K562 (cell line): ENCODE data around the gene ERMP1. TPM values are rescaled to one million over a fixed set of nuclear protein-coding genes. Genes with fewer than 3 reads are reported as not detected.

ENCODE experiments used
- ATAC-seq: fragments of 200-7000 bp; cut with Tn5 transposase; 3 replicates; pipeline ENCODE4 v1.9.1; 2020; ENCODE audit warnings: moderate library complexity
- BruUV-seq: library from RNA; stranded (reverse); fragments of 400-500 nt; replicated peaks from 2 replicates; lab custom pipeline; 2021; lab: Mats Ljungman, UMichigan
- CTCF ChIA-PET: fragments of 300-600 bp; formaldehyde crosslinking; extraction: SDS; loops from one replicate; lab custom pipeline; 2021; ENCODE audit warnings: low intra/inter-chr PET ratio; lab: Yijun Ruan, JAX
- POLR2A ChIA-PET: fragments of 300-600, 350-650 bp; sonication (Branson Sonifier 250); formaldehyde crosslinking; extraction: SDS; loops from one replicate; lab custom pipeline; 2021; ENCODE audit warnings: antibody characterized with exemption, inconsistent platforms; lab: Yijun Ruan, JAX
- DNase-seq, 4 experiments: peaks; one replicate each; pipeline versions ENCODE4 v3.0.0 to v3.0.0-alpha.2; 2011 to 2018; ENCODE audit warnings: low spot score in 3 of 4, mixed read lengths in 3 of 4; ENCODE audit errors: extremely low read depth in 1 of 4
- FAIRE-seq: peaks from 2 replicates; lab custom pipeline; 2011; peaks lifted over from hg19 to GRCh38; lab: Jason Lieb, UNC
- H2AFZ ChIP-seq: 2 replicates; pipeline ENCODE4 v1.6.0; 2011; ENCODE audit warnings: low read depth, low read length, control low read depth, inconsistent platforms
- H3K27ac ChIP-seq: fragments of 200-600 bp; 3 replicates; pipeline ENCODE4 v1.8.0; 2011; ENCODE audit warnings: low read depth, mild to moderate bottlenecking, control low read depth, inconsistent platforms, low read length, moderate library complexity, mixed read lengths; ENCODE audit errors: extremely low read depth
- H3K27me3 ChIP-seq, 2 experiments: fragments of 300-600 bp in 1 of 2; 2 replicates in 1 of 2; 3 replicates in 1 of 2; pipeline versions ENCODE4 v1.6.0 to v1.8.0; 2011; ENCODE audit warnings: inconsistent platforms in 2 of 2, low read length in 2 of 2, mild to moderate bottlenecking in 1 of 2, mixed read lengths in 1 of 2, moderate library complexity in 1 of 2; ENCODE audit not compliant: control insufficient read depth in 2 of 2, insufficient read depth in 2 of 2
- H3K36me3 ChIP-seq: fragments of 300-600 bp; 3 replicates; pipeline ENCODE4 v1.8.0; 2011; ENCODE audit warnings: mild to moderate bottlenecking, low read length, inconsistent platforms; ENCODE audit not compliant: control insufficient read depth, insufficient read depth
- H3K4me1 ChIP-seq, 2 experiments: fragments of 200-600 bp in 1 of 2; replicated peaks in 1 of 2; 2 replicates in 1 of 2; 3 replicates in 1 of 2; pipeline versions ENCODE4 v1.5.1 to v1.8.0; 2011; ENCODE audit warnings: inconsistent platforms in 2 of 2, low read length in 2 of 2, mild to moderate bottlenecking in 1 of 2, mixed read lengths in 1 of 2, moderate library complexity in 1 of 2; ENCODE audit not compliant: control insufficient read depth in 2 of 2, insufficient read depth in 2 of 2
- H3K4me2 ChIP-seq: 2 replicates; pipeline ENCODE4 v1.6.1; 2011; ENCODE audit warnings: low read length, control low read depth, inconsistent platforms, mixed read lengths; ENCODE audit not compliant: insufficient read depth
- H3K4me3 ChIP-seq: fragments of 200-600 bp; sonication (generic), shearing (Covaris generic); 2 replicates; pipeline ENCODE4 v1.5.1; 2016; ENCODE audit warnings: control low read depth, inconsistent platforms
- H3K79me2 ChIP-seq: fragments of 200-600 bp; 3 replicates; pipeline ENCODE4 v1.8.0; 2011; ENCODE audit warnings: low read length, inconsistent platforms; ENCODE audit not compliant: control insufficient read depth, insufficient read depth
- H3K9ac ChIP-seq, 2 experiments: 2 replicates each; pipeline versions ENCODE4 v1.6.0 to v1.6.1; 2011; ENCODE audit warnings: low read depth in 2 of 2, low read length in 2 of 2, control low read depth in 1 of 2, inconsistent platforms in 1 of 2, mild to moderate bottlenecking in 1 of 2, mixed read lengths in 1 of 2; ENCODE audit not compliant: insufficient read depth in 1 of 2
- H3K9me1 ChIP-seq: one replicate; pipeline ENCODE4 v1.6.0; 2011; ENCODE audit warnings: inconsistent platforms, mild to moderate bottlenecking, low read length, moderate library complexity; ENCODE audit not compliant: control insufficient read depth, insufficient read depth
- H3K9me3 ChIP-seq: replicated peaks from 2 replicates; pipeline ENCODE4 v1.5.1; 2011; ENCODE audit warnings: low read depth, low read length, inconsistent platforms; ENCODE audit not compliant: control insufficient read depth, insufficient read depth
- H4K20me1 ChIP-seq: replicated peaks from 2 replicates; pipeline ENCODE4 v1.6.1; 2011; ENCODE audit warnings: low read length, inconsistent platforms, mixed read lengths; ENCODE audit not compliant: control insufficient read depth, insufficient read depth
- ATF6 ChIP-seq: sonication (generic); formaldehyde crosslinking; IDR thresholded peaks from 2 replicates; pipeline ENCODE4 v1.4.0; 2020; ENCODE audit warnings: mild to moderate bottlenecking, missing genetic modification reagents
- ELF2 ChIP-seq: fragments of 250-450 bp; sonication (Bioruptor Pico); IDR thresholded peaks from 2 replicates; pipeline ENCODE4 v1.5.0; 2021; ENCODE audit warnings: mild to moderate bottlenecking
- ELF4 ChIP-seq: fragments of 450-650 bp; formaldehyde crosslinking; IDR thresholded peaks from 2 replicates; pipeline ENCODE4 v1.4.0; 2022; ENCODE audit warnings: missing genetic modification characterization
- MAFK ChIP-seq: IDR thresholded peaks from 2 replicates; pipeline ENCODE4 v1.6.1; 2011; ENCODE audit warnings: low read length, improper control_type of control experiment
- MTA3 ChIP-seq: fragments of 450-650 bp; formaldehyde crosslinking; IDR thresholded peaks from 2 replicates; pipeline ENCODE4 v1.6.1; 2017; ENCODE audit warnings: mild to moderate bottlenecking, borderline replicate concordance
- NONO ChIP-seq, 2 experiments: fragments of 200-400 bp in 1 of 2; fragments of 450-650 bp in 1 of 2; formaldehyde crosslinking in 1 of 2; IDR thresholded peaks; 2 replicates each; pipeline ENCODE4 v1.6.1; 2017; ENCODE audit warnings: low read depth in 2 of 2, mild to moderate bottlenecking in 2 of 2, moderate library complexity in 2 of 2, low read length in 1 of 2
- PML ChIP-seq: IDR thresholded peaks from 2 replicates; pipeline ENCODE4 v1.6.1; 2012; ENCODE audit warnings: low read length, inconsistent platforms
- RERE ChIP-seq: sonication (generic); formaldehyde crosslinking; IDR thresholded peaks from 2 replicates; pipeline ENCODE4 v1.8.0; 2023; ENCODE audit warnings: missing genetic modification reagents, mild to moderate bottlenecking, borderline replicate concordance
- RFX1 ChIP-seq: fragments of 450-650 bp; IDR thresholded peaks from 2 replicates; pipeline ENCODE4 v1.6.1; 2016; ENCODE audit warnings: mild to moderate bottlenecking, moderate library complexity
- SETDB1 ChIP-seq: IDR thresholded peaks from one replicate; pipeline ENCODE4 v1.6.1; 2012; ENCODE audit warnings: low read length, control low read depth, inconsistent platforms
- ZBTB26 ChIP-seq: fragments of 450-650 bp; formaldehyde crosslinking; IDR thresholded peaks from 2 replicates; pipeline ENCODE4 v1.4.0; 2022; ENCODE audit warnings: missing genetic modification characterization
- WGBS: fragments of 100-300 bp; shearing (Covaris generic); methylation state at CpG from one replicate; pipeline ENCODE4 v1.1.6; 2016; ENCODE audit warnings: low coverage, mixed read lengths; ENCODE audit not compliant: insufficient coverage; ENCODE audit errors: missing lambda C conversion rate; 5-methylcytosine and 5-hydroxymethylcytosine counted together
- in situ Hi-C: fragments of 300-500 bp; cut with MboI; formaldehyde crosslinking; loops from 4 replicates; pipeline ENCODE4 v1.15.0; 2018; ENCODE audit warnings: inconsistent platforms, mixed read lengths
- intact Hi-C: fragments of 100-400 bp; cut with micrococcal nuclease; formaldehyde crosslinking; loops from 2 replicates; pipeline ENCODE4 v1.14.2; 2022
- polyA plus RNA-seq, 8 experiments: library from polyadenylated mRNA; depleted of rRNA in 4 of 8; stranded (reverse) in 5 of 8; unstranded in 3 of 8; fragments of >200 nt; fragmentation: Nextera tagmentation in 2 of 8; fragmentation: Illumina TruSeq in 1 of 8; extraction: Ambion mirVana in 2 of 8; extraction: Trizol in 1 of 8; gene quantifications; 2 replicates each; pipeline versions ENCODE4 v1.2.1 to v1.2.3, GENCODE V29; 2011 to 2014; ENCODE audit warnings: inconsistent platforms in 1 of 8, missing spikeins in 1 of 8
- total RNA-seq, 7 experiments: library from RNA; depleted of rRNA in 6 of 7; stranded (reverse); fragments of >200 nt in 6 of 7; fragmentation: Illumina TruSeq in 2 of 7; extraction: Trizol in 2 of 7; gene quantifications; 2 replicates each; pipeline versions ENCODE4 v1.2.1 to v1.2.3, GENCODE V29; 2011 to 2021; ENCODE audit warnings: low replicate concordance in 1 of 7

The ERMP1 gene
- total and polyA plus RNA-seq, 9 of the 15 experiments (the other 6 are each of a cell fraction or from before 2014, with no cell fraction given), result 2.5 to 26.3 (median 12.6) TPM

- TF ChIP-seq ATF6 (no peak), PML (no peak)
- TF ChIP-seq, all 486 proteins: peak for 0
Observed at GRCh38 chr9:5750569-5750968, 82.3 kb downstream of the ERMP1 start (continued).

GRCh38 chr9:5749306-5749705, 83.6 kb downstream of the ERMP1 start:
- in situ Hi-C loops (no loop called here), intact Hi-C loops (no loop called here)
- Histone ChIP-seq H3K27me3 (no peaks in the 10 kb centered on the region), H3K4me2 (no peak overlapping the region), H3K9me3 (no peaks in the 10 kb centered on the region), H3K36me3 (peaks cover 41% of the 10 kb centered on the region; the same call in 2 of the 3 replicates), H3K9ac (no peak overlapping the region), H2AFZ (no peak overlapping the region), H4K20me1 (no peaks in the 10 kb centered on the region), H3K4me3 (no peak overlapping the region), H3K9me1 (no peaks in the 10 kb centered on the region), H3K27ac (no peak overlapping the region), H3K79me2 (no peaks in the 10 kb centered on the region), H3K4me1 (no peaks in the 10 kb centered on the region)
- ChIA-PET POLR2A (no interaction called here), CTCF (no interaction called here)
- BruUV-seq, result no TSS peak
- no peak for ATAC-seq
- DNase-seq, result no peak
- whole genome bisulfite sequencing, result 82% methylated on average over 4 of the region's 4 CpGs
- FAIRE-seq, result no peak
- TF ChIP-seq SETDB1 (no peak), RFX1 (no peak), NONO (IDR thresholded peaks at IDR 0.05; ENCODE audit: low read depth in 2 of 2, low read length in 1 of 2) (no peak), ELF4 (CRISPR knock-in tag) (no peak), MTA3 (no peak), ZBTB26 (CRISPR knock-in tag) (no peak), RERE (CRISPR knock-in tag) (no peak), MAFK (no peak), ELF2 (CRISPR knock-in tag) (no peak)
